DMS79 (cell line): ENCODE measurements around the gene TTLL8.
"Not testable (repeated sequence)": the region's sequence is repeated elsewhere in the genome, so short reads cannot be mapped to it uniquely, and the experiment has no call there.

Source experiments
- DNase-seq: peaks from one replicate; lab custom pipeline; 2025; lab: John Stamatoyannopoulos, UW

The TTLL8 gene

GRCh38 chr22:49983148-49984042 lies 74.7 kb downstream of the TTLL8 start:
- DNase-seq = no peak

- DNase-seq = not testable (repeated sequence)
Measured at GRCh38 chr22:49981799-49982198, 76.3 kb downstream of the TTLL8 start.

GRCh38 chr22:49979587-49980264 lies 78.4 kb downstream of the TTLL8 start:
- DNase-seq = no peak

GRCh38 chr22:49977578-49977977 lies 80.5 kb downstream of the TTLL8 start:
- no peak for DNase-seq

GRCh38 chr22:49976439-49977175 lies 81.5 kb downstream of the TTLL8 start:
- no peak for DNase-seq

GRCh38 chr22:49975543-49976389 lies 82.3 kb downstream of the TTLL8 start:
- no peak for DNase-seq

GRCh38 chr22:49973018-49973961 lies 84.8 kb downstream of the TTLL8 start:
- no peak for DNase-seq

- no peak for DNase-seq
Measured at GRCh38 chr22:49972163-49973017, 85.7 kb downstream of the TTLL8 start.

- DNase-seq = no peak
Measured at GRCh38 chr22:49971232-49972162, 86.6 kb downstream of the TTLL8 start.

GRCh38 chr22:49970528-49971231 lies 87.4 kb downstream of the TTLL8 start:
- peak; percentile 79 for DNase-seq

- no peak for DNase-seq
Measured at GRCh38 chr22:49969751-49970527, 88.2 kb downstream of the TTLL8 start.

- DNase-seq = no peak
Measured at GRCh38 chr22:49968831-49969661, 89.1 kb downstream of the TTLL8 start.
